GM21723 (cell line): ENCODE results near the gene TAOK3.
"Not testable (repeated sequence)": the region's sequence is repeated elsewhere in the genome, so short reads cannot be mapped to it uniquely, and the experiment has no call there.

ENCODE experiments used
- ATAC-seq: cut with Tn5 transposase; IDR thresholded peaks from one replicate; pipeline ENCODE4 v1.9.1; 2021; ENCODE audit warnings: mild to moderate bottlenecking, moderate library complexity; ENCODE audit not compliant: unreplicated experiment

The TAOK3 gene

DNA sequence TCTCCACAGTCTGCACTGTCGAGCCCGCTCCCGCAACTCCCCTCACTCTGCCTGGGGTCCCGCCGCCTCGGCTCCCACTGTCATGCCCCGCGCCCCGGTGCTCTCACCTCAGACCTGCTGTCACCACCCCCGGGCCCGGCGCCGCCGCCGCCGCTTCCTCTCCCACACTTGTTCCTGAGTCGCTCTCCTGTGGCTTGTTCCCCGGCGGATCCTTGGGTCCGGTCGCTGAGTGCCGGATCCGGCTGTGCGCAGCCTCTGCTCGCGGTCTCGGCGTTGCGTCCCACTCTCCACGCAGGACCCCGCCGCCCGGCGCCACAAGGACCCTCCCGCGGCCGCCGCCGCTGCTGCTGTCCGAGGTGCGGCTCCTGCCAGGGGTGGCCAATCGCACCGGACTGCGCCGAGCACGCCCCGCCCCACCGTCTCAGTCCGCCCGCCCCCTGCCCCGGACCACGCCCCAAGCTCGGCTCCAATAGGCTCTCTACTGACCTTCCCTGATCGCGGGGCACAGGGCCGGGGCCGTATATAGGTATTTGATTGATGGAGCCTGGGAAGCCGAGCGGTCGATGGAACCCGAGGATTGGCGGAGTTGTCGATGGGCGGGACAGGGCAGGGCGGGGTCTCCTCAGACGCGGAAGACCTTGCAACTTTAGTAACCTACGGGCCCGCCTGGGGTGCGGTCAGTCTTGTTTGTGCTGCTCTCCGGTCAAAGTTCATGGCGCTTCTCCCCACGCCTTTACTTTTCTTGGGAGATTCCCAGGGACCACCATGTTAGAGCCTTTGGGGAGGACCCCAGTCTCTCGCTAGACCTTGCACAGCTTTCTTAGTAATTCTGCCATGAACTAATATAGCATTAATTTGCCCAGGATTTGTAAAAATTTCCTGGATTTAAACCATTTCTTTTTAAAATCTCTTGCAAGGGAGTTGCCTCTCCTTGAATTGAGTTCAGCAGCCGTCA, at the start of gene TAOK3:
TSS of gene TAOK3 (minus strand) at position 367 of the 955 bp plus-strand sequence. CDS start 117,340 bp downstream, outside the sequence.
- ATAC-seq: peak; percentile 73

DNA sequence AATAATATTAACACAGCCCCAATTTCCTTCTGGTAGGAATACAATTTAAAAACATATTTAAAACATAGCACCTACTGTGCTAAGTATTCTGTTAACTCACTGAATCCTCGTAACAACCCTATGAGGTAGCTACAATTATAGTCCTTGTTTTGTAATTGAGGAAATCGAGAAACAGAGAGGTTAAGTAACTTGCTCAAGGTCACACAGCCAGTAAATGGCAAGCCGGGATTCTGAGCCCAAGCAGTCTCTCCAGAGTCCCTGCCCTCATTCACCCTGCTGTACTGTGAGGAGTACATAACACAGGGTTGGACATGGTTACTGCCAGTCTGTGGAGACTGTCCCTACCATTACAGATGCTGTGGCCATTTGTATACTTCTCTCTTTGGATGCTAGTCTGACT, 48.0 kb upstream of the TAOK3 start:
- ATAC-seq: no peak

DNA sequence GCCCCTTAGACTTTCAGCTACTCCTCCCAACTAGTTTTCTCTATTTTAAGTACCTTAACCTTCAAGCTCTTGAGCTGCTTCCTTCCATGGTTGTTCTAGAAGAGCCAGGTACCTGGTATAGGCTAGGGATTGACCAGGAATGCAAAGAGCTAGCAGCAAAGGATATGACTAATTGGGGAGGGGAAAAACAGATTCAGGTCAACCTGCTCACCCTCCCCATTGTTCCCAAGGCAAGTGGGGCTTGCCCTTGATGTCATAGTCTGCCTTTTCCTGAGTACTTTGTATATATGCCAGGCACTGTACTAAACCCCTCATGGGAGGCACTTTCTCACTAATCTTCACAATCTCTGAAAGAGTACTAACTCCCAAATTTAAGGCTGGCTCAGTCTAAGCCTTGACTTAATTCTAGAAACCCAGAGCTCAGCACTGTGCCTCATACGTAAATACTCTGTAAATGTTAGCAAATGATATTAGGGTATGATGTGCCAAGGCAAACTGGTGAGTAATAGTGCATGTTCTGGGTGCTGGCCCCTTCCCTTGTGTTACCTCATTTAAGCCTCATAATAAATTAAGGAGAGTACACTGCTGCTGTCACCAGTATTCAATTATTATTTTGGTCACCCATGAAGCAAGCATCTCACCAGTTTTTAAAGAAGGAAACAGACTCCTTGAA, 45.8 kb upstream of the TAOK3 start:
- no peak for ATAC-seq

DNA sequence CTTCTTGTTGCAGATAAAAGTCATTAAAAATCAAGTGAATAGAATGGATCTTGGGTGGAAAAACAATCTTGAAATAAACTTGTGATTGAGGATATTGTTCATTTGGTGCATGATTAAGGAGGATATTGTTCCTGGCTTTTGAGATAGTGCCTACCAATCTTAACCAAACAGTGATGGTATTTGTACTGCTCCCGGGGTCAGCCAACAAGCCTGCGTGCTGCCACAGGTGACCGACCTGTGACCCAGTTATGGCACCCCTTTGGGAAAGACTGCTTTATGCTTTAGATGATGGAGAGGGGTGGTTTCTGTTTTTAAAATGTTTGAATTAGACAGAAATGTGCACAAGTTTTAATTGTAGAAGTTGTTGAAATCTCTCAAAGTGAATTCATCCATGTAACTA, 45.2 kb upstream of the TAOK3 start:
- no peak for ATAC-seq

- no peak for ATAC-seq
These were observed 37.1 kb upstream of the TAOK3 start for GRCh38 chr12:118409834-118410233.

DNA sequence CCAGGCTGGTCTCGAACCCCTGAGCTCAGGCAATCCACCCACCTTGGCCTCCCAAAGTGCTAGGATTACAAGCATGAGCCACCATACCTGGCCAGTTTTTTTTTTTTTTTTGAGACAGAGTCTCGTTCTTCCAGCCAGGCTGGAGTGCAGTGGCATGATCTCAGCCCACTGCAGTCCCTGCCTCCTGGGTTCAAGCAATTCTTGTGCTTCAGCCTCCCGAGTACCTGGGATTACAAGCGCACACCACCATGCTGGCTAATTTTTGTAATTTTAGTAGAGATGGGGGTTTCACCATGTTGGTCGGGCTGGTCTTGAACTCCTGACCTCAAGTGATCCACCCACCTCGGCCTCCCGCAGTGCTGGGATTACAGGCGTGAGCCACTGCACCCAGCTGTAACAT, 35.5 kb upstream of the TAOK3 start:
- ATAC-seq: not testable (repeated sequence)

DNA sequence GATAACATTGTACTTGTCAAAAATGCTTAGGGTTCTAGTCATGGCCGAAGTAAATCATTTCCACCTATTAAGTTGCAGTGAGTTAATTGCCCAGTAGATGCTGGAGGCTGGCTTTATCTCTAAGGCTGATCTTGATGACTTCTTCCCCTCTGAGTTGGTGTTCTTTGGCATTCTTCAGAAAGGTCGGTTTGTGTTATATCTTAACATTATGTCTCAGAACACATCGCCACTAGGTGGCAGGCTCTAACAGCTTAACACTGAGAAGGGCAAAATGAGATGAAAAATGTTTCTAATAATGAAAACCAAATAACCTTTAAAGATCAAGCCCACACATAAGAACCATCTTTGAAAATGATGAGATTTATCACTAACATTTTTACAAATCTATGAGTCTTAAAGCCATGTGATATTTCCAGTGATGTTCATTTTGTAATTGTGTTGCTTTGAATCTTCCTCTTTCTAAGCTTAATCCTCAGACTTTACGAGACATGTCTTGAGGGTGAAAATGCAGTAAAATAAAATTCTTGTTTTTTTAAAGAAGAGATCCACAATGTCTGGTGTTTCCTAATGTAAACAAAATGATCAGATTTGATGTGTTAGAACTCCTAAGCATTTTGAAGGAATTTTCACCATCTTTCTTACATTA, 32.3 kb upstream of the TAOK3 start:
- ATAC-seq: no peak

- no peak for ATAC-seq
These were observed 29.5 kb upstream of the TAOK3 start for GRCh38 chr12:118402251-118402650.

DNA sequence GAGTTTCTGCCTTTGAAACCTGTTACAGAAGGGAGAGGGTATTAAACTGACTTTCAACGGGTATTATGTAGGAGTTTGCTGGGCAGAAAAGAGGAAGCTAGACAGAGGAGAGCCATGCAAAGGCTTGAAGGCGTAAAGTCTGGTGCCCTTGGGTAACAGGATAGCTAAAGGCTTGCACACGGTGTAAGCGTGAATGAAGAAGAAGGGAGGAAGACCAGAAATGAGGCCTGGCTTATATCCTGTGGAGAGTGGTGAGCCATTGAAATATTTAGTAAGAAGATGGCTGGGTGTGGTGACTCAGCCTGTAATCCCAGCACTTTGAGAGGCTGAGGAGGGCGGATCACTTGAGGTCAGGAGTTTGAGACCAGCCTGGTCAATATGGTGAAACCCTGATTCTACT, 26.2 kb upstream of the TAOK3 start:
- ATAC-seq: no peak

- no peak for ATAC-seq
These were observed 25.8 kb upstream of the TAOK3 start for GRCh38 chr12:118398524-118398923.

GRCh38 chr12:118397708-118398440, 25.2 kb upstream of the TAOK3 start:
- no peak for ATAC-seq

DNA sequence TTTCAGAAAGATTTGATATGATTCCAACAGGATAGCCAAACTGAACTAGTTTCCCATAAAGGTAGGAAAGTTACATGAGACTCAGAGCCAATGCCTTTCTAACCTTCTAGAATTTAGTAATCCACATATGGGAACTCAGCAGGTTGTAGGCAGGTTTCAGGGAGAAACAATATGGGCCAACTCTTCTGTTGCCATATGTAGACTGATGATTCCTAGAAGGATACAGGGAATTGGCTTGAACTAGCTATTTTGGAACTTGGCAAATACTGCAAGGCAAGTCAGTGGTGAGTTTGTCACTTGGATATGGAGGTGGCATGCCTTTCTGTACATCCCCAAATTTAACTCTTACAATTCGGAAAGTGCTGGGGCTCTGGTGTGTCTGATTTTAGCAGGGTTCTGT, 19.1 kb upstream of the TAOK3 start:
- ATAC-seq: no peak

- no peak for ATAC-seq
These were observed 18.7 kb upstream of the TAOK3 start for GRCh38 chr12:118391424-118391823.

DNA sequence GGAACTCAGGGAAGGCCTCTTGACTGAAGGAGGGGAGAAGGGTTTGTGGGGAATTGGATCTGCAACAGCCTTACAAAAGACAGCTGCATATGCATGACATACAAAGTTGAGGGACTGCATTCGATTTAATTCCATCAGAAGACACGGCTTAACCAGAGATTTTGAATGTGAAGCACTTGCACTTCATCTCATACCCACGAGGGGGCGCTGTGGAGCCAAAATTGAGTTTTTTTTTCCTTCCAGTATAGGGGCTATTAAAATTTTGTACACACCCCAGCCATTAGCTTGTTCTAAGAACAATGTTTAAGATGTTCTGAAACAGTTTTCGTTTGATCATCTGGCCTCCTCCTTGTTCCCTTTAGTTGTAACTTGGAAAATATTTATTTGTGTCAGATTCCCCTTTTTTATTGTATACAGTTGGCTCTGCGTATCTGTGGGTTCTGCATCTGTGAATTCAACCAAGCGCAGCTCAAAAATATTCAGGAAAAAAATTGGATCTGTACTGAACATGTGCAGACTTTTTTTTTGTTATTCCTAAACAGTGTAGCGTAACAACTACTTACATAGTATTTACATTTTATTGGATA, 5.3 kb upstream of the TAOK3 start:
- no peak for ATAC-seq

DNA sequence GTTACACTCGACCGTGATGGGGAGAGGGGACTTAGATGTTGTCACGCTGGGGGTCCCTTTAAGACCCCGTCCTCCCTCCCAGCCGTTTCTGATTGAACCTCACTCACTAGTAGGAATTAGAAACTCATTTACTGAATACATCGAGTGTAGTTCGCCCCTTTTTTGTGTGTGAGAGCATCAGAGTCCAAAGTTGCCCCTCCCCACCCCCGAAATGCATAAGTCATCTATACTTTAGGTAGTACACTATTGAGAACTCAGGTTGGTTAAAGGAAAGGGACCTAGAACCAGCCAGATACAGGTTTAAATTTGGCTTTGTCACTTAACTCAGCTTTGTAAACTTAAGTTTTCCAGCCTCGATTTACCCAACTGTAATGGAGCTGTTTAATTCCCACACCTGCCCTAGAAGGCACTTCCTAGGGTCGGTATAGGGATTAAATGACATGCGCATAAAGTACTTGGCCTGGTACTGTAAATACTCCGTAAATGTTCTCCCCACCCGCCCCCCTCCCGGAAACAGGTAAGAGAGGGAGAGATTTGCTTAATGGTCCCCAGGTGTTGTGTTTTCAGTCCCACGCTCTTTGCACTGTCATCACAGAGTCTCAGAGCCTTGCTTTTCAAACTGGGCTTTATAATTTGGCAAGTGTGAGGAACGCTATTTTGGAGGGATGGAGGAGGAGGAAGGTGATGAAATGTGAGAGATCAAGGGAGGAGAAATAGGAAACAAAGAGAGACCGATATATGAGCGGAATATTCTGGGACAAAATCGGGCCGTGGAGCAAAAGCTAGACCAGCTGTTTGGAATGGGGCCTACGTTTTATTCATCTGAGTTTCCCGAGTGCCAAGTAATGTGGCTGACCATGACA, 4.5 kb upstream of the TAOK3 start:
- no peak for ATAC-seq

DNA sequence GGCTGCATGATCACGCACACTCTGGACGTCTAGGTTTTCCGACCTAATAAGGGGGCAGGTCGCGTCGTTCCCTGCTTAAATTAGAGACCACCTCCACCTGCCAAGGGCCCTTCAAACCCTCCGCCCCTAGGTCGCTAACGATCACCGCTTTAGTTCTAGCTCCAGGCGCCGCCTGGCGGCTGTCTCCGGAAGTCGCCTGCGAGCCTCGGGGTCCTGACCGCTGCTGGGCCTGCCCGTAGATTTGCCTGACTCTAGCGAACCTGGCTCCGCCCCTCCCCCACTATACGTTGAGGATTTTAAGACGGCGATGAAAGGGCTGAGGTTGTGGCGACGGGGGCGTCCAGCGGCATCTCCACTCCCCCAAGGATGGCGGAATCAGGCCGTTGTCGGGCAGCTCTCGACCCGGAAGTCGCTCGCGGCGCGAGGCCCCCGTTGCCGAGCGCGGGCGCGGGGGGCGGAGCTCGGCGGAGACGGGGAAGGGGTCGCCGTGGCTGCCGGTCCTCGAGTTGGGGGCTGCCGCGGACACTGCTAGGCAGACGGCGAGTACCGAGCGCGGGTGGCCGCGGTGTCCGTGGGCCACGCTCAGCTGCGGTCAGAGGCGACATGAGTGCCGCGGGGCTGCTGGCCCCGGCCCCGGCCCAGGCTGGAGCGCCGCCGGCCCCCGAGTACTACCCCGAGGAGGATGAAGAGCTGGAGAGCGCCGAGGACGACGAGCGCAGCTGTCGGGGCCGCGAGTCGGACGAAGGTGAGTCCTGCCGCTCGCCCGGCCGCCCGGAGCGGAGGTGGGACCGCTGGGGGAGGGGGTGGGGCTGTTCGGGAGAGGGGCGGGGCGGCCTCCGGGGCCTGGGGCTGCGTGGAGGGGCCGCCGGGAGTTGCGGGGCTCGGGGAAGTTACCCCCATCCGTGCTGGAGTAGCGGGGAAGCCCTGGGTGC, 3.6 kb upstream of the TAOK3 start, which contains the start of gene SUDS3:
TSS of gene SUDS3 (plus strand) at position 467 of the 932 bp plus-strand sequence. CDS start at position 604, 137 bp downstream.
- peak; percentile 39 for ATAC-seq

DNA sequence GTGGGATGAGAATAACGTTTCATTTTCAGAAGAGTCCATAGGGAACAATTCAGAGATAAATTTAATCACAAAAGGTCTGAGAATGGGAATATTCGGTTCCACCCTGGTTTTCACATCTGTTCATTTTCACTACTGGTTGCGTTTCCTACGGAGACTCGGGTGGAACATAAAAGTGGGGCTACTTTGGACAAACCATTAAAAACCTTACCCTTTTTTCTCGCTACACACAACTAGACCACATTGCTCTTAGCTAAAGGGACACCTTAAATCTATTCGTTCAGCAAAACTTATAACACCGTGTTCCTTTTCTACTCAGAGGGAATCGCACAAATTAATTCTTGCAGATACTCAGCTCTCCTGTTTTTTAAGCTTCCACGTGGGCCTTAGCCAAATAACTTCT, 2.6 kb upstream of the TAOK3 start:
- no peak for ATAC-seq

DNA sequence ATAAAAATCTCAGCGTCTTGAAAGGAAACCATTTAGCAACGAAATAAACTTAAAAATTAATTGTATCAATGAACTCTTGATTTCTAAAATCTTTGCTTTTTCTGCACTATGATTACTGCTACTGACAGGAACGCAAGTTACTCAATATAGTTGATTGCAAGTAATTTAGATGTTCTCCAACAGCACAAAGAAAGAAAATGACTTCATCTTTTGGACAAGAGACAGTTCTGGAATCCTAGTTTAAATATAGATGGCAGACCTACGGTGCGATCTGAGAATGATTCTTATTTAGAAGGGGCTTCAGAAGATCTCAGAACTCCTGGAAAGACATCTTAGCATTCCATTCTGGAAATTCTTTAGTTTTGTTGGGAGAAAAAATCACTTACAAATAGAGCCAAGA, 2.2 kb upstream of the TAOK3 start:
- ATAC-seq: no peak
